Right lobe of liver (tissue), 4 donors: Measurements from ENCODE around the gene TOB2.

Experiments used
- CTCF ChIP-seq, 4 donors: fragments of 200-600 bp in 3 of 4; fragments of 450-650 bp in 1 of 4; IDR thresholded peaks; one replicate each; pipeline versions ENCODE4 v1.5.1 to v1.8.0; 2016 to 2022; ENCODE audit warnings: antibody characterized with exemption in 4 of 4, mild to moderate bottlenecking in 2 of 4
- POLR2A ChIP-seq: fragments of 450-650 bp; IDR thresholded peaks from one replicate; pipeline ENCODE4 v1.6.1; 2017; ENCODE audit warnings: antibody characterized with exemption, mild to moderate bottlenecking
- donor health status: DM: no; HTN: no; CAD: no.
- donor health status: DM: no; HTN: no; CAD: no.
- donor health status: DM: no; HTN: yes; CAD: no.

- TF ChIP-seq POLR2A (no peak), CTCF (IDR thresholded peaks at IDR 0.05) (no peak)
Observed at GRCh38 chr22:41487037-41487935, 40.7 kb upstream of the TOB2 start.
